ENCODE results near the gene RFX1.

DNA sequence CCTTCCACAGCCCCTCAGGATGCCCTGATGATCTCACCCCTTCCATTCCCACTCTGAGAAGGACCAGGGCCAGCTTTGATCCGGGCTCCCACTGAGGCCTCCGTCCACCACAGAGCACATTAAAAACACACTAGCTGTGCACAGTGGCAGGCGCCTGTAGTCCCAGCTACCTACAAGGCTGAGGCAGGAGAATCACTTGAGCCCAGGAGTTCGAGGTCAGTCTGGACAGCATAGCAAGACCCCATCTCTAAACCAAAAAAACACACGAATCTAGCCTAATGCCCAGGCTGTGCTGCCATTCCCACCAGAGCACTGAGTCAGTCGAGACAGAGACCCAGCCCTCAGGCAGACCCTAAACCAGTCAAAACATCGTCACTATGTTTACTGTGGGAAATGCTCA lies 14.1 kb downstream of the RFX1 start:
- TF ChIP-seq, protein P1, sequence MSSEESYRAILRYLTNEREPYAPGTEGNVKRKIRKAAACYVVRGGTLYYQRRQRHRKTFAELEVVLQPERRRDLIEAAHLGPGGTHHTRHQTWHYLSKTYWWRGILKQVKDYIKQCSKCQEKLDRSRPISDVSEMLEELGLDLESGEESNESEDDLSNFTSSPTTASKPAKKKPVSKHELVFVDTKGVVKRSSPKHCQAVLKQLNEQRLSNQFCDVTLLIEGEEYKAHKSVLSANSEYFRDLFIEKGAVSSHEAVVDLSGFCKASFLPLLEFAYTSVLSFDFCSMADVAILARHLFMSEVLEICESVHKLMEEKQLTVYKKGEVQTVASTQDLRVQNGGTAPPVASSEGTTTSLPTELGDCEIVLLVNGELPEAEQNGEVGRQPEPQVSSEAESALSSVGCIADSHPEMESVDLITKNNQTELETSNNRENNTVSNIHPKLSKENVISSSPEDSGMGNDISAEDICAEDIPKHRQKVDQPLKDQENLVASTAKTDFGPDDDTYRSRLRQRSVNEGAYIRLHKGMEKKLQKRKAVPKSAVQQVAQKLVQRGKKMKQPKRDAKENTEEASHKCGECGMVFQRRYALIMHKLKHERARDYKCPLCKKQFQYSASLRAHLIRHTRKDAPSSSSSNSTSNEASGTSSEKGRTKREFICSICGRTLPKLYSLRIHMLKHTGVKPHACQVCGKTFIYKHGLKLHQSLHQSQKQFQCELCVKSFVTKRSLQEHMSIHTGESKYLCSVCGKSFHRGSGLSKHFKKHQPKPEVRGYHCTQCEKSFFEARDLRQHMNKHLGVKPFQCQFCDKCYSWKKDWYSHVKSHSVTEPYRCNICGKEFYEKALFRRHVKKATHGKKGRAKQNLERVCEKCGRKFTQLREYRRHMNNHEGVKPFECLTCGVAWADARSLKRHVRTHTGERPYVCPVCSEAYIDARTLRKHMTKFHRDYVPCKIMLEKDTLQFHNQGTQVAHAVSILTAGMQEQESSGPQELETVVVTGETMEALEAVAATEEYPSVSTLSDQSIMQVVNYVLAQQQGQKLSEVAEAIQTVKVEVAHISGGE (CRISPR knock-in tag; IDR thresholded peaks at IDR 0.05): no peak
- TF ChIP-seq ZFX (CRISPR knock-in tag; IDR thresholded peaks at IDR 0.05) (no peak), CHD4 (IDR thresholded peaks at IDR 0.05; ENCODE audit: insufficient read depth, insufficient replicate concordance, low read depth, low read length, poor library complexity, severe bottlenecking) (no peak), POLR2A (conservative IDR thresholded peaks at IDR 0.05) (no peak), SIN3B (IDR thresholded peaks at IDR 0.05; ENCODE audit: low read depth) (no peak), BHLHE40 (IDR thresholded peaks at IDR 0.05; ENCODE audit: low read length) (no peak), RCOR1 (IDR thresholded peaks at IDR 0.05; ENCODE audit: borderline replicate concordance in 1 of 2, low read depth in 2 of 2, low read length in 2 of 2) (no peak), TAF1 (IDR thresholded peaks at IDR 0.05; ENCODE audit: control insufficient read depth, extremely low read depth, insufficient read depth, low read length, severe bottlenecking) (no peak)
- TF ChIP-seq, protein P2, sequence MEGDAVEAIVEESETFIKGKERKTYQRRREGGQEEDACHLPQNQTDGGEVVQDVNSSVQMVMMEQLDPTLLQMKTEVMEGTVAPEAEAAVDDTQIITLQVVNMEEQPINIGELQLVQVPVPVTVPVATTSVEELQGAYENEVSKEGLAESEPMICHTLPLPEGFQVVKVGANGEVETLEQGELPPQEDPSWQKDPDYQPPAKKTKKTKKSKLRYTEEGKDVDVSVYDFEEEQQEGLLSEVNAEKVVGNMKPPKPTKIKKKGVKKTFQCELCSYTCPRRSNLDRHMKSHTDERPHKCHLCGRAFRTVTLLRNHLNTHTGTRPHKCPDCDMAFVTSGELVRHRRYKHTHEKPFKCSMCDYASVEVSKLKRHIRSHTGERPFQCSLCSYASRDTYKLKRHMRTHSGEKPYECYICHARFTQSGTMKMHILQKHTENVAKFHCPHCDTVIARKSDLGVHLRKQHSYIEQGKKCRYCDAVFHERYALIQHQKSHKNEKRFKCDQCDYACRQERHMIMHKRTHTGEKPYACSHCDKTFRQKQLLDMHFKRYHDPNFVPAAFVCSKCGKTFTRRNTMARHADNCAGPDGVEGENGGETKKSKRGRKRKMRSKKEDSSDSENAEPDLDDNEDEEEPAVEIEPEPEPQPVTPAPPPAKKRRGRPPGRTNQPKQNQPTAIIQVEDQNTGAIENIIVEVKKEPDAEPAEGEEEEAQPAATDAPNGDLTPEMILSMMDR (IDR thresholded peaks at IDR 0.05 in 2 of 3, conservative IDR thresholded peaks at IDR 0.05 in 1 of 3; ENCODE audit: insufficient read depth in 2 of 3, low read depth in 1 of 3, low read length in 3 of 3): no peak
- TF ChIP-seq, protein P3, sequence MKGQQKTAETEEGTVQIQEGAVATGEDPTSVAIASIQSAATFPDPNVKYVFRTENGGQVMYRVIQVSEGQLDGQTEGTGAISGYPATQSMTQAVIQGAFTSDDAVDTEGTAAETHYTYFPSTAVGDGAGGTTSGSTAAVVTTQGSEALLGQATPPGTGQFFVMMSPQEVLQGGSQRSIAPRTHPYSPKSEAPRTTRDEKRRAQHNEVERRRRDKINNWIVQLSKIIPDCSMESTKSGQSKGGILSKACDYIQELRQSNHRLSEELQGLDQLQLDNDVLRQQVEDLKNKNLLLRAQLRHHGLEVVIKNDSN (CRISPR knock-in tag; IDR thresholded peaks at IDR 0.05): no peak
- TF ChIP-seq, protein P4, sequence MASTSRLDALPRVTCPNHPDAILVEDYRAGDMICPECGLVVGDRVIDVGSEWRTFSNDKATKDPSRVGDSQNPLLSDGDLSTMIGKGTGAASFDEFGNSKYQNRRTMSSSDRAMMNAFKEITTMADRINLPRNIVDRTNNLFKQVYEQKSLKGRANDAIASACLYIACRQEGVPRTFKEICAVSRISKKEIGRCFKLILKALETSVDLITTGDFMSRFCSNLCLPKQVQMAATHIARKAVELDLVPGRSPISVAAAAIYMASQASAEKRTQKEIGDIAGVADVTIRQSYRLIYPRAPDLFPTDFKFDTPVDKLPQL (IDR thresholded peaks at IDR 0.05; ENCODE audit: extremely low read depth, insufficient read length): no peak
